ENCODE results near the gene SMYD5.
"Not testable (repeated sequence)": the region's sequence is repeated elsewhere in the genome, so short reads cannot be mapped to it uniquely, and the experiment has no call there.

The SMYD5 gene

DNA sequence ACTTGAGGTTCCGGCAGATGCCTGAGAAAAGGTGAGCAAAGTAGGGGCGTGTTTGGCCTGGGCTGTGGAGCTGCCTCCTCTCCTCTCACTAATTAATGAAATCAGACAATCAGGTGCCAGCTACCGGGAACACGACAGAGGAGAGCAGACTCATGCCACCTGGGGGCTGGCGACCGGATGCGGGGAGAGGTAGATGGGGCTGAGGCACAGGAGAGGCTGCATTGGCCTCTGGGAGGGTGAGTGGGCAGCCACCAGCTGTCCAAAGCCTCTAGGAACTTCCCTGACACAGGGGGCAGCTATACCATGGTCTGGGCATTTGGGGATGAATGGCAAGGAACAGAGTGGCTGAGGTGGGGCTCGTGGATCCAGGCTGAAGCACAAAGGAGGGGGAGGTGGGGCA is 45.2 kb downstream of the SMYD5 start:
- H3K9ac ChIP-seq (ENCODE audit: low read length) = no peak overlapping the region
- no peak overlapping the region for H3K4me3 ChIP-seq (ENCODE audit: low read length)
- H3K36me3 ChIP-seq (ENCODE audit: control insufficient read depth, insufficient read depth, low read length) = no peaks in the 10 kb centered on the region
- H3K27ac ChIP-seq (ENCODE audit: low read depth, low read length) = no peak overlapping the region
- H3K4me1 ChIP-seq (ENCODE audit: control insufficient read depth, insufficient read depth, low read length) = no peaks in the 10 kb centered on the region
- no peaks in the 10 kb centered on the region for H3K27me3 ChIP-seq (ENCODE audit: control insufficient read depth, insufficient read depth, low read length)

DNA sequence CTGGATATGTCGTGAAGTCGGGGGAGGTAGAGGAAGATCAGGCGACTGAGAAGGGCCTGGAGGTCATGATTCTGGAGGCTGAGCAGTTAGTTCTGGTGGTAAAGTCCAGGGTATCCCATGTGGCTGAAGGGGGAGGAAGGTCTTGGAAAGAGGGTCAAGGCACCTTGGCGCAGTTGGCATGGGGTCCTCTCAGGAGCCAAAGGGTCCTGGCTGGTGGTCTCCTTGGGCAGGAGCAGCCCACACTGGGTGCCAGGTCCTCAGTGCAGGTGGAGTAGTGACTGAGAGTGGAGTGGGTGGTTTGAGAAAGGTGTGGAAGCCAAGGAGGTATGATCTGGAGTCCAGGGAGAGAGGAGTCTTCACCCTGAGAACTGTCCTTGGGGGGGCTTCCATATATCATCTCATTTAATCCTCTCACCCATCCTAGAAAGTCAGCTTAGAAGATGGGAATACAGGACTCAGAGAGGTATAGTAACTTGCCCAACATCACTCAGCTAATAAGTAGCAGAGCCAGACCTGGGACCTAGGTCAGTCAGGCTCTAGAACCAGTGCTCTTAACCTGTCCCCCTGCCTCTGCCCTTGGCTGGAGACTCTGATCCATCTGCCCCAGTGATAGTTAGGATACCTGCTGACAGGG is 45.8 kb downstream of the SMYD5 start:
- Histone ChIP-seq H3K36me3 (ENCODE audit: control insufficient read depth, insufficient read depth, low read length) (no peaks in the 10 kb centered on the region), H3K27ac (ENCODE audit: low read depth, low read length) (no peak overlapping the region), H3K4me3 (ENCODE audit: low read length) (no peak overlapping the region), H3K27me3 (ENCODE audit: control insufficient read depth, insufficient read depth, low read length) (no peaks in the 10 kb centered on the region), H3K4me1 (ENCODE audit: control insufficient read depth, insufficient read depth, low read length) (no peaks in the 10 kb centered on the region), H3K9ac (ENCODE audit: low read length) (no peak overlapping the region)

DNA sequence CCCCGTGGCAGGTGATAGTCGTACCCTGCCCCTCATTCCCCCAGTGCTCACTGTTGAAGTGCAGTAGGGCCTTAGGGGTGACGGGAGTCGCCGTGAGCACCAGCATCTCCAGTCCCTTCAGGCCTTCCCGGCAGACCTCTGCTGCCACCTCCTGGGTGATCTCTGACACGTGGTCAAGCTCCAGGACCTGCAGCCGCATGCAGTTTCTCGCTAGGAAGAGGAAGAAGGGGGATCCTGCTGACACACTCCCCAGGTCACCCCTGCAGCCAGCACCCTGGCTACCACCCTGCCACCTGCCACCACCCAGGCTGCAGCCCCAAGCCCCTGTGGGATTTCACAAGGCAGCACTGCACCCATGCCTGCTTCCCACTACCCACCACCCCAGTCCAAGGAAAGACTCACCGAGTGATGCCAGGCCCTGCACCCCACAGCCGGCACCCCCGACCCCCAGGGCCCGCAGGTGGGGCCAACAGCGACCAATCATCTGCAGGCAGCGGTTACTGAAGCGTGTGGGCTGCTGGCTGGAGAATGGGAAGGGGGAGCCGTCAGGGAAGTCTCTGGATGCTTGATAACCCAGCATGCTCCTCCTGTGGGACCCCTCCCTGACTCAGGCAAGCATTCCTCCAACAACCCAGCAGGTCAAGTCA is 46.4 kb downstream of the SMYD5 start:
- Histone ChIP-seq H3K4me1 (ENCODE audit: control insufficient read depth, insufficient read depth, low read length) (no peaks in the 10 kb centered on the region), H3K27me3 (ENCODE audit: control insufficient read depth, insufficient read depth, low read length) (no peaks in the 10 kb centered on the region), H3K36me3 (ENCODE audit: control insufficient read depth, insufficient read depth, low read length) (no peaks in the 10 kb centered on the region), H3K9ac (ENCODE audit: low read length) (no peak overlapping the region), H3K27ac (ENCODE audit: low read depth, low read length) (no peak overlapping the region), H3K4me3 (ENCODE audit: low read length) (no peak overlapping the region)

DNA sequence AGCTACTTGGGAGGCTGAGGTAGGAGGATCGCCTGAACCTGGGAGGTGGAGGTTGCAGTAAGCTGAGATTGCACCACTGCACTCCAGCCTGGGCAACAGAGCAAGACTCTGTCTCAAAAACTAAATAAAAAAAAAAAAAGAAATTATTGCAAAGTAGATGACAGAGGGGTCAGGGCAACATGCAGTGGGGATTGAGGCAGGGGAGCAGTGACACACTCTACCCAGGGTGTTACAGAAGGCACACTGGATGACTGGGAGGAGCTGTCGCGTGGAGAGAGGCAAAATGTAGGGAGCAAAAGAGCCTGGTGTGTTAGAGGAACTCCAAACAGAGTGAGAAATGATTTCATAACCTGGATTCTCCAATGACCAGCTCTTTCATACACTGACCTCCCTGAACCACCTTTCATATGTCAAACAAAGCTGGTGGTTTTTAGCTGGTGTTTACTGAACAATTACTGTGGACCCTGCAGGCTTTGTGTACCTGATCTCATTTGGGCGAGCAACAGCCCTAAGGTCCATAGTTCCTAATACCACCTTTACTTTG is 48.1 kb downstream of the SMYD5 start:
- Histone ChIP-seq H3K27me3 (ENCODE audit: control insufficient read depth, insufficient read depth, low read length) (no peaks in the 10 kb centered on the region), H3K9ac (ENCODE audit: low read length) (no peak overlapping the region), H3K36me3 (ENCODE audit: control insufficient read depth, insufficient read depth, low read length) (no peaks in the 10 kb centered on the region), H3K27ac (ENCODE audit: low read depth, low read length) (no peak overlapping the region), H3K4me1 (ENCODE audit: control insufficient read depth, insufficient read depth, low read length) (no peaks in the 10 kb centered on the region), H3K4me3 (ENCODE audit: low read length) (no peak overlapping the region)

DNA sequence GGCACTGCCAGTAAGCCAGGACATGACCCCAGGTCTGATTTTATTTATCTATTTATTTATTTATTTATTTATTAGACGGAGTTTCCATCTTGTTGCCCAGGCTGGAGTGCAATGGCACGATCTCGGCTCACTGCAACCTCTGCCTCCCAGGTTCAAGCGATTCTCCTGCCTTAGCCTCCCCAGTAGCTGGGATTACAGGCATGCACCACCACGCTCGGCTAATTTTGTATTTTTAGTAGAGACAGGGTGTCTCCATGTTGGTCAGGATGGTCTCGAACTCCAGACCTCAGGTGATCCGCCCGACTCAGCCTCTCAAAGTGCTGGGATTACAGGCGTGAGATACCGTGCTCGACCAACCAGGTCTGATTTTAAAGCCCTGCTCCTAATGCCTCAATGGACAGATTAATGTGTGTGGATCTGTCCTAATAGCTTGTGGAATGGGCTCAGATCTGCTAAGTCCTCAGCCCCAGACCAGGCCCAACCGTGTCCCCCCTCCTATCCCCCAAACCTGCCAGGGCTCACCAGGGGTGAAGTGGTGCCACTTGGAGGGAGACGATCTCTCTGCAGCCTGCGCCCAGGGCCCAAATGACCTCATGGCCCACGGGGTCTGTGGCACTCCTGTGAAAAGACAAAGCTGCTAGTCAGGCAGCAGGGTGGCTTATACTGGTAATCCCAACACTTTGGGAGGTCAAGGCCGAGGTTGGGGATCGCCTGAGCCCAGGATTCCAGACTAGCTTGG is 48.8 kb downstream of the SMYD5 start:
- H3K27me3 ChIP-seq (ENCODE audit: control insufficient read depth, insufficient read depth, low read length); H3K4me1 ChIP-seq (ENCODE audit: control insufficient read depth, insufficient read depth, low read length); H3K9ac ChIP-seq (ENCODE audit: low read length); H3K27ac ChIP-seq (ENCODE audit: low read depth, low read length); H3K36me3 ChIP-seq (ENCODE audit: control insufficient read depth, insufficient read depth, low read length); H3K4me3 ChIP-seq (ENCODE audit: low read length): not testable (repeated sequence)

DNA sequence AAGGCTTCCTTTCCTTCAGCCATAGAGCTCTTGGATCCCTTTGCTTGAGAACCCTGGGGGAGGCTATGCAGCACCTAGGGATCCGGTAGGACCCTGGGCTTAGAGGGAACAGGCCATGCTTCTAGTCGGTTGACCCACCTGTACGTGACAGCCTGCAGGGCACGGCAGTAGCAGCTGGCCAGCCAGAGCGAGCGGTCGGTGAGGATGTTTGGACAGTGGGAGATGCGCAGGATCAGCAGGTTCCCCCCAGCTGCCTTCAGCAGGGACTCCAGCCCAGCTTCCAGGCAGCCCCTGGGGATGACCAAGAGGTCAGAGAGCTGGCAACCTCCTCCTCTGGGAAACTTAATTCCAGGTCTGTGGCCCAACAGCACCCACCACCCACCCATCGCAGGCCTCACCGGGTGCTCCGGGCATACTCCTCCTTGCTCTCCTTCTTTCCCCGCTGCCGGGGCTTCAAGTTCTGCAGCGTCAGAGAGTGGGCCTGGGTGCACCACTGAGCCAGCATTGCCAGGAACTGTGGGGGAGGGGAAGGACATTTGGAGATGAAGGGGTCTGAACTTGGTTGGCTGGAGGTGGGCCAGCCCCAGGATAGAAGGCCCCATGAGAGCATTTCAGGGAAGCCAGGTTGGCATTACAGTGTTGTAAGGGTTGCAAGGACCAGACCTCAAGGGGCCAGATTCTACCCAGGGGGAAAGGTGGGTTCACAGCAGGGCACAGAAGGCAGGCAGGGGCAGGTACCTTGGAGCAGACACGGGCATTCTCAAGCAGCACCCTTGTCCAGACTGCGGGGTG is 49.7 kb downstream of the SMYD5 start:
- Histone ChIP-seq H3K4me3 (ENCODE audit: low read length) (no peak overlapping the region), H3K9ac (ENCODE audit: low read length) (no peak overlapping the region), H3K27me3 (ENCODE audit: control insufficient read depth, insufficient read depth, low read length) (peaks cover 6% of the 10 kb centered on the region), H3K27ac (ENCODE audit: low read depth, low read length) (no peak overlapping the region), H3K36me3 (ENCODE audit: control insufficient read depth, insufficient read depth, low read length) (no peaks in the 10 kb centered on the region), H3K4me1 (ENCODE audit: control insufficient read depth, insufficient read depth, low read length) (no peaks in the 10 kb centered on the region)

DNA sequence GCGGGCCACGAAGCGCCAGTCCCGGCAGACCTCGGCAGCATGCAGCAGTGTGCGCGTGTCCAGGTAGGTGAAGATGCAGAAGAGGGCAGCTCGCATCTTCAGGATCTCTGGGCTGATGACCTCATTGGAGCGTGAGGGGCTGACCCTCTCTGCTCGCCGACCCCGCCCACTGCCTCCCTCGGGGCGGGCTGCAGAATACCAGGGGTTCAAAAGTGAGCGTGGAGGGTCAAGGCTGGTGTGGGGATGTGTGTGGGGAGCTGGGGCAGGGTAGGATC is 50.2 kb downstream of the SMYD5 start:
- Histone ChIP-seq H3K27me3 (ENCODE audit: control insufficient read depth, insufficient read depth, low read length) (peaks cover 6% of the 10 kb centered on the region), H3K4me1 (ENCODE audit: control insufficient read depth, insufficient read depth, low read length) (no peaks in the 10 kb centered on the region), H3K9ac (ENCODE audit: low read length) (no peak overlapping the region), H3K36me3 (ENCODE audit: control insufficient read depth, insufficient read depth, low read length) (no peaks in the 10 kb centered on the region), H3K4me3 (ENCODE audit: low read length) (no peak overlapping the region), H3K27ac (ENCODE audit: low read depth, low read length) (no peak overlapping the region)

DNA sequence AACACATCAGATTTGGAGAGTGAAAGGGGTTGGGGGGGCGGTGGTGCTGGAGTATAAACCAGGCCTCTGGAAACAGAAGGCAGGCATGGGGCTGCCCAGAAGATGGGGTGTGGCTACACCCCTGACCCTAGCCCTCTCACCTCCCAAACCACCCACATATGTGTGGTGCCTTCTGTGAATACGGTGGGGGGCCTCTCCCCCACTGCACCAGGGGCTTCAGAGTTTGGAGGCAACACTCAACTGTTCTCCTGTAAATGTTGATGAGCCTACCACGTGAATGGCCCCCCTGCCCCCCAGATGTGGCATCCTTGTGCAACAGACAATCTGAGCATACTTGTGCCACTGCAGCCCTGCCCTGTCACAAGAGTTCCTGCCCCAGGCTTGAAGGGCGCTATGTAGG is 50.7 kb downstream of the SMYD5 start:
- no peak overlapping the region for H3K9ac ChIP-seq (ENCODE audit: low read length)
- H3K27ac ChIP-seq (ENCODE audit: low read depth, low read length) = no peak overlapping the region
- H3K36me3 ChIP-seq (ENCODE audit: control insufficient read depth, insufficient read depth, low read length) = no peaks in the 10 kb centered on the region
- H3K27me3 ChIP-seq (ENCODE audit: control insufficient read depth, insufficient read depth, low read length) = peaks cover 6% of the 10 kb centered on the region
- H3K4me1 ChIP-seq (ENCODE audit: control insufficient read depth, insufficient read depth, low read length) = no peaks in the 10 kb centered on the region
- H3K4me3 ChIP-seq (ENCODE audit: low read length) = no peak overlapping the region

DNA sequence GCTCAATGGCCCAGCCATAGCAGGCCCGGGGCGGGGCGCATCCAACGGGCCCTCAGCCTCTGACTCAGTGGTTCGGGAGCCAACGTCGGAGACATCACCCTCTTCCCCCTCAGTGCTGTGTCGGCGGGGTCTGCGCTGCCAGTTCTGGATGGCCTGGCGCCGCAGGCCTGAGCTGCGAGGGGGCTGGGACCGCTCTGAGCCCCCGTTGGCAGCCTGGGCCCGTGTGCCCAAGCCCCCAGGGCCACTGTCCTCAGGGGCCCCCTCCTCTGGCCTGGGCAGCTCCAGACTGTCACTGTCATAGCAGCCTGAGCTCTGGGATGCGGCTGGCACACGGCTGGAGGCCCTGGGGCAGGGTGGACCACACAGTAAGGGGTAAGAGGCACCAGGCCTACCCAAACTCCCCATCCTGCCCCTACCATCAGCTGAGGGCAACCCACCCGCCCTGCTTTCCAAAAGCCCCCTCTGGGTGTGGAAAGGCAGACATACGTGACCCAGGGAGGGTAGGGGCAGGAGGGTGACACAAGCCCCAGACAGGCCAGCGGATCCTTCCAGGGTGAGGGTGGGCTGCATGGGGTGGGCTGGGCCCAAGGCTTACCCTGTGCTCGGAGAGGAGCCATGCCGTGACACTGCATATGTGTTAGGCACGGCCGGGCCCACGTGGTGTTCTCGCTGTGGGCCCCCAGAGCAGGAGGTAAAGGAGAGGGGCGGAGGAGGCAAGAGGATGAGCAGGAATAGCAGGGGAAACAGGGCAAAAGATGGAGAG is 51.4 kb downstream of the SMYD5 start:
- H3K36me3 ChIP-seq (ENCODE audit: control insufficient read depth, insufficient read depth, low read length) = no peaks in the 10 kb centered on the region
- H3K9ac ChIP-seq (ENCODE audit: low read length) = no peak overlapping the region
- no peak overlapping the region for H3K27ac ChIP-seq (ENCODE audit: low read depth, low read length)
- peaks cover 6% of the 10 kb centered on the region for H3K27me3 ChIP-seq (ENCODE audit: control insufficient read depth, insufficient read depth, low read length)
- H3K4me3 ChIP-seq (ENCODE audit: low read length) = no peak overlapping the region
- no peaks in the 10 kb centered on the region for H3K4me1 ChIP-seq (ENCODE audit: control insufficient read depth, insufficient read depth, low read length)

DNA sequence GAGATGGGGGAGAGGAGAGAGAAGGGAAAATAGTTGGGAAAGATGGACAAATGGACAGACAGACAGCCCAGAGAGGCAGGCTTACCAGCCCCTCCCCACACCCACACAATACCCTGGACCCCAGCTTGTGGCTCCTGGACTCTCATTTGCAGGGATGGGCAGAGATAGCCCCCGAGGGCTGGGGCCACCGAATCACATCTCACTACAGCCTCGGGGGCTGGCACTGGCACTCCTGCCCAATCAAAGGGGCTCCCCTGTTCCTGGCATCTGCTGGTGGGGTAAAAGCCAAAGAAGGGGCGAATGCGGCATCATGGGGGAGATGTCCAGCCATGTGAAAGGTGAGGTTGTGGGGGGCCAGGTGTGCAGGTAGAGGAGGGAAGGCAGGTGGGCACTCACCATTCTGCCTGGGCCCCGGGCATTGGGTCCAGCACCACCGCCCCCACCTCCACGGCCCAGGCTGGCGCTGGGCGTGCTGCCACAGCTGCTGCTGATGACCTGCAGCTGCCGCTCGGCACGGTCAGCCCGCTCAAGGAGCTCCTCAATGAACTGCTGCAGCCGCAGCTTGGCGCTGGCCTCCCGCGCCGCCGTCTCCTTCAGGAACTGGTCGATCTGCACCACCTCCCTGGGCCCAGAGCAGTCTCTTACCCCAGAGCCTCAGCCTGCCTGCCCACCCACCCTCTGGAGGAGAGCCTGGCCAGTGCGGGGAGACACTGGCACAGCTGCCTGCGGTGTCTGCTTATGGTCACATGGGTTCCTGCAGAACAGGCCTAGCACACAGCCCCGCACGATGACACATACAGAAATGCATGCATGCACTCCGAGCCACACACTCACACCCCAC is 52.2 kb downstream of the SMYD5 start:
- Histone ChIP-seq H3K4me1 (ENCODE audit: control insufficient read depth, insufficient read depth, low read length) (no peaks in the 10 kb centered on the region), H3K4me3 (ENCODE audit: low read length) (no peak overlapping the region), H3K27ac (ENCODE audit: low read depth, low read length) (no peak overlapping the region), H3K9ac (ENCODE audit: low read length) (no peak overlapping the region), H3K36me3 (ENCODE audit: control insufficient read depth, insufficient read depth, low read length) (no peaks in the 10 kb centered on the region), H3K27me3 (ENCODE audit: control insufficient read depth, insufficient read depth, low read length) (peaks cover 6% of the 10 kb centered on the region)

DNA sequence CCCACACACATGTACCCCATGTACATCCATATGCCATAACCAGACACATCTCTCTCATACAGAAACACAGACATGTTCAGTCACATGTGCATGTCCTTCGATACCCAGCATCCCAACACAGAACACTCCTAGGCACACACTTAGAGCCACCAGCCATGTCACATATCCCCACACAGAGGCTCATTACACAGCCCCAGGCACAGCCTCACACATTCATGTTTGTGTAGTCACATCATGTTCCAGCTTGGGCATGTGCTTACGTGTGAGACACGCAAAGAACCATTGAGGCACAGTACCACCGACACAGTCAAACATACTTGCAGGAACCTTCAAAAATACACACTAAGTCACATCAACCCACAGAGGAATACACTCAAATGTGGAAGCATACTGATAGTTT is 53.0 kb downstream of the SMYD5 start:
- no peak overlapping the region for H3K9ac ChIP-seq (ENCODE audit: low read length)
- H3K36me3 ChIP-seq (ENCODE audit: control insufficient read depth, insufficient read depth, low read length) = no peaks in the 10 kb centered on the region
- no peaks in the 10 kb centered on the region for H3K4me1 ChIP-seq (ENCODE audit: control insufficient read depth, insufficient read depth, low read length)
- no peak overlapping the region for H3K27ac ChIP-seq (ENCODE audit: low read depth, low read length)
- no peak overlapping the region for H3K4me3 ChIP-seq (ENCODE audit: low read length)
- H3K27me3 ChIP-seq (ENCODE audit: control insufficient read depth, insufficient read depth, low read length) = peaks cover 6% of the 10 kb centered on the region

All from rectal smooth muscle tissue (tissue), 1 donor.